ENCODE measurements around the gene TSKS. TPM values are rescaled to one million over a fixed set of nuclear protein-coding genes. Genes with fewer than 3 reads are reported as not detected.

TSKS gene
- total and polyA plus RNA-seq, 10 of the 15 experiments (the other 5 are each of a cell fraction or from before 2014, with no cell fraction given), result not detected

- no peak for TF ChIP-seq JUNB (IDR thresholded peaks at IDR 0.05)
- TF ChIP-seq, protein P1, sequence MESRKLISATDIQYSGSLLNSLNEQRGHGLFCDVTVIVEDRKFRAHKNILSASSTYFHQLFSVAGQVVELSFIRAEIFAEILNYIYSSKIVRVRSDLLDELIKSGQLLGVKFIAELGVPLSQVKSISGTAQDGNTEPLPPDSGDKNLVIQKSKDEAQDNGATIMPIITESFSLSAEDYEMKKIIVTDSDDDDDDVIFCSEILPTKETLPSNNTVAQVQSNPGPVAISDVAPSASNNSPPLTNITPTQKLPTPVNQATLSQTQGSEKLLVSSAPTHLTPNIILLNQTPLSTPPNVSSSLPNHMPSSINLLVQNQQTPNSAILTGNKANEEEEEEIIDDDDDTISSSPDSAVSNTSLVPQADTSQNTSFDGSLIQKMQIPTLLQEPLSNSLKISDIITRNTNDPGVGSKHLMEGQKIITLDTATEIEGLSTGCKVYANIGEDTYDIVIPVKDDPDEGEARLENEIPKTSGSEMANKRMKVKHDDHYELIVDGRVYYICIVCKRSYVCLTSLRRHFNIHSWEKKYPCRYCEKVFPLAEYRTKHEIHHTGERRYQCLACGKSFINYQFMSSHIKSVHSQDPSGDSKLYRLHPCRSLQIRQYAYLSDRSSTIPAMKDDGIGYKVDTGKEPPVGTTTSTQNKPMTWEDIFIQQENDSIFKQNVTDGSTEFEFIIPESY (IDR thresholded peaks at IDR 0.05), result no peak
- no peak for TF ChIP-seq ZNF217 (IDR thresholded peaks at IDR 0.05)
- no peak for TF ChIP-seq STAT3 (IDR thresholded peaks at IDR 0.05; ENCODE audit: low read depth, low read length)
- TF ChIP-seq STAT1 (conservative IDR thresholded peaks at IDR 0.05), result no peak
- TF ChIP-seq ASH2L (IDR thresholded peaks at IDR 0.05; ENCODE audit: borderline replicate concordance, low read depth), result no peak
- TF ChIP-seq GATAD2B (conservative IDR thresholded peaks at IDR 0.05; ENCODE audit: low read depth), result no peak
- TF ChIP-seq NRF1 (conservative IDR thresholded peaks at IDR 0.05; ENCODE audit: low read depth, low read length), result peak; percentile 59
- TF ChIP-seq, protein P2, sequence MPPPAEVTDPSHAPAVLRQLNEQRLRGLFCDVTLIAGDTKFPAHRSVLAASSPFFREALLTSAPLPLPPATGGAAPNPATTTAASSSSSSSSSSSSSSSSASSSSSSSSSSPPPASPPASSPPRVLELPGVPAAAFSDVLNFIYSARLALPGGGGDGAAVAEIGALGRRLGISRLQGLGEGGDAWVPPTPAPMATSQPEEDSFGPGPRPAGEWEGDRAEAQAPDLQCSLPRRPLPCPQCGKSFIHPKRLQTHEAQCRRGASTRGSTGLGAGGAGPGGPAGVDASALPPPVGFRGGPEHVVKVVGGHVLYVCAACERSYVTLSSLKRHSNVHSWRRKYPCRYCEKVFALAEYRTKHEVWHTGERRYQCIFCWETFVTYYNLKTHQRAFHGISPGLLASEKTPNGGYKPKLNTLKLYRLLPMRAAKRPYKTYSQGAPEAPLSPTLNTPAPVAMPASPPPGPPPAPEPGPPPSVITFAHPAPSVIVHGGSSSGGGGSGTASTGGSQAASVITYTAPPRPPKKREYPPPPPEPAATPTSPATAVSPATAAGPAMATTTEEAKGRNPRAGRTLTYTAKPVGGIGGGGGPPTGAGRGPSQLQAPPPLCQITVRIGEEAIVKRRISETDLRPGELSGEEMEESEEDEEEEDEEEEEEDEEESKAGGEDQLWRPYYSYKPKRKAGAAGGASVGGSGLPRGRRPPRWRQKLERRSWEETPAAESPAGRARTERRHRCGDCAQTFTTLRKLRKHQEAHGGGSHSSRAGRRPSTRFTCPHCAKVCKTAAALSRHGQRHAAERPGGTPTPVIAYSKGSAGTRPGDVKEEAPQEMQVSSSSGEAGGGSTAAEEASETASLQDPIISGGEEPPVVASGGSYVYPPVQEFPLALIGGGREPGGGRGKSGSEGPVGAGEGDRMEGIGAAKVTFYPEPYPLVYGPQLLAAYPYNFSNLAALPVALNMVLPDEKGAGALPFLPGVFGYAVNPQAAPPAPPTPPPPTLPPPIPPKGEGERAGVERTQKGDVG (CRISPR knock-in tag; IDR thresholded peaks at IDR 0.05), result no peak
- no peak for TF ChIP-seq BCL3 (IDR thresholded peaks at IDR 0.05; ENCODE audit: borderline replicate concordance, insufficient read depth, low read depth, low read length, poor library complexity, severe bottlenecking)
- TF ChIP-seq KLF5 (IDR thresholded peaks at IDR 0.05; ENCODE audit: partially characterized antibody), result no peak
- no peak for TF ChIP-seq BCLAF1 (IDR thresholded peaks at IDR 0.05)
- peak; percentile 85; the same call in 1 of the 2 replicates for TF ChIP-seq SMAD5 (IDR thresholded peaks at IDR 0.05; ENCODE audit: low read depth)
- TF ChIP-seq EED (IDR thresholded peaks at IDR 0.05; ENCODE audit: low read depth), result peak; percentile 58; the same call in 1 of the 2 replicates
- TF ChIP-seq MTA3 (IDR thresholded peaks at IDR 0.05; ENCODE audit: borderline replicate concordance, low read length), result no peak
- TF ChIP-seq ZNF24 (IDR thresholded peaks at IDR 0.05), result no peak
- peak; percentile 33; the same call in 1 of the 2 replicates for TF ChIP-seq ZBED1 (IDR thresholded peaks at IDR 0.05; ENCODE audit: borderline replicate concordance)
- TF ChIP-seq, protein P3, sequence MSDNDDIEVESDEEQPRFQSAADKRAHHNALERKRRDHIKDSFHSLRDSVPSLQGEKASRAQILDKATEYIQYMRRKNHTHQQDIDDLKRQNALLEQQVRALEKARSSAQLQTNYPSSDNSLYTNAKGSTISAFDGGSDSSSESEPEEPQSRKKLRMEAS (IDR thresholded peaks at IDR 0.05; ENCODE audit: low read depth, low read length), result peak; percentile 16; the same call in 1 of the 2 replicates
Observed at GRCh38 chr19:49766007-49766929, 3.2 kb upstream of the TSKS start (continued).
